Esophagus muscularis mucosa (tissue), 4 donors: ENCODE results near the gene IGIP.

ENCODE experiments used
- CTCF ChIP-seq, 3 experiments: fragments of 200-600 bp in 2 of 3; fragments of 450-650 bp in 1 of 3; sonication (generic) in 2 of 3; IDR thresholded peaks; one replicate each; pipeline ENCODE4 v1.5.1; 2017 to 2019; ENCODE audit warnings: antibody characterized with exemption in 3 of 3, mild to moderate bottlenecking in 2 of 3, moderate library complexity in 1 of 3
- EP300 ChIP-seq: sonication (generic); formaldehyde crosslinking; IDR thresholded peaks from one replicate; pipeline ENCODE4 v1.6.1; 2017; ENCODE audit warnings: antibody characterized with exemption
- POLR2A ChIP-seq: fragments of 450-650 bp; IDR thresholded peaks from one replicate; pipeline ENCODE4 v1.6.1; 2017; ENCODE audit warnings: antibody characterized with exemption, moderate library complexity, mild to moderate bottlenecking, low read depth
- POLR2AphosphoS5 ChIP-seq, 2 donors: sonication (generic); formaldehyde crosslinking; IDR thresholded peaks; one replicate each; pipeline ENCODE4 v1.6.1; 2017; ENCODE audit warnings: antibody characterized with exemption in 2 of 2

- TF ChIP-seq POLR2A = no peak
- TF ChIP-seq POLR2AphosphoS5 (IDR thresholded peaks at IDR 0.05) = no peak
- no peak for TF ChIP-seq CTCF (IDR thresholded peaks at IDR 0.05)
- no peak for TF ChIP-seq EP300
These were observed 18.9 kb upstream of the IGIP start for GRCh38 chr5:140106805-140107311.
